Kidney (tissue), 14 donors: ENCODE results near the gene AFDN. TPM values are rescaled to one million over a fixed set of nuclear protein-coding genes. Genes with fewer than 3 reads are reported as not detected.
A peak's percentile ranks its signal among the peaks of the same experiment; 100 is the strongest.

Source experiments
- DNase-seq, 5 donors: peaks; one replicate each; pipeline ENCODE4 v3.0.0-alpha.2; 2013 to 2020
- FAIRE-seq: peaks from 2 replicates; lab custom pipeline; 2012; peaks lifted over from hg19 to GRCh38; lab: Jason Lieb, UNC
- H3K27ac ChIP-seq, 2 donors: one replicate each; pipeline ENCODE4 v1.7.0; 2013; ENCODE audit warnings: low read depth in 2 of 2, low read length in 2 of 2, inconsistent platforms in 1 of 2
- H3K27me3 ChIP-seq: one replicate; pipeline ENCODE4 v1.7.1; 2013; ENCODE audit warnings: low read length, inconsistent platforms; ENCODE audit not compliant: control insufficient read depth, insufficient read depth
- H3K36me3 ChIP-seq, 3 donors: one replicate each; pipeline versions ENCODE4 v1.7.0 to v1.7.1; 2013; ENCODE audit warnings: low read length in 3 of 3, control low read depth in 1 of 3, inconsistent platforms in 1 of 3; ENCODE audit not compliant: insufficient read depth in 3 of 3, control insufficient read depth in 2 of 3
- H3K4me1 ChIP-seq, 3 donors: one replicate each; pipeline versions ENCODE4 v1.7.0 to v1.7.1; 2013; ENCODE audit warnings: low read length in 3 of 3, inconsistent platforms in 1 of 3, low read depth in 1 of 3; ENCODE audit not compliant: control insufficient read depth in 2 of 3, insufficient read depth in 2 of 3
- H3K4me3 ChIP-seq, 3 donors: one replicate each; pipeline versions ENCODE4 v1.7.0 to v1.8.1; 2013; ENCODE audit warnings: low read length in 3 of 3, control low read depth in 1 of 3, inconsistent platforms in 1 of 3
- H3K9ac ChIP-seq, 3 donors: one replicate each; pipeline versions ENCODE4 v1.7.0 to v1.7.1; 2013; ENCODE audit warnings: low read length in 3 of 3, control low read depth in 1 of 3, inconsistent platforms in 1 of 3
- H3K9me3 ChIP-seq, 3 donors: one replicate each; pipeline versions ENCODE4 v1.7.0 to v1.7.1; 2013; ENCODE audit warnings: low read length in 3 of 3, control low read depth in 1 of 3, inconsistent platforms in 1 of 3; ENCODE audit not compliant: control insufficient read depth in 2 of 3, insufficient read depth in 1 of 3
- CTCF ChIP-seq: IDR thresholded peaks from 3 replicates; pipeline ENCODE4 v1.5.1; 2012; ENCODE audit warnings: mild to moderate bottlenecking, moderate library complexity, borderline replicate concordance; ENCODE audit not compliant: insufficient read depth; ENCODE audit errors: extremely low read depth
- intact Hi-C: fragments of 100-400 bp; cut with DNase I; formaldehyde crosslinking; loops from one replicate; pipeline ENCODE4 v1.11.1; 2022
- polyA plus RNA-seq: library from polyadenylated mRNA; stranded (reverse); fragments of 350-450 nt; fragmentation: Illumina TruSeq; extraction: RNeasy Lipid Tissue Mini Kit (QIAGEN cat#74804); gene quantifications from one replicate; pipeline ENCODE4 v1.2.3, GENCODE V29; 2014; ENCODE audit warnings: low read depth, low replicate concordance; ENCODE audit not compliant: insufficient read depth
- total RNA-seq: library from RNA; stranded (reverse); fragmentation: NEBNext Ultra II Directional; extraction: Animal tissue kit (Norgen Biotek cat#: 25700); gene quantifications from one replicate; pipeline ENCODE4 v1.2.1, GENCODE V29; 2021
- donor health status: control.
- donor health status: control.
- donor health status: control.
- donor health status: control.
- donor health status: control.
- donor health status: DM: yes; HTN: yes; CAD: no.
- donor health status: Normal renal cell carcinoma (clear cell type).

Gene AFDN
- total and polyA plus RNA-seq, 2 donors from 2014 or later = 21.5 to 175 TPM

DNA sequence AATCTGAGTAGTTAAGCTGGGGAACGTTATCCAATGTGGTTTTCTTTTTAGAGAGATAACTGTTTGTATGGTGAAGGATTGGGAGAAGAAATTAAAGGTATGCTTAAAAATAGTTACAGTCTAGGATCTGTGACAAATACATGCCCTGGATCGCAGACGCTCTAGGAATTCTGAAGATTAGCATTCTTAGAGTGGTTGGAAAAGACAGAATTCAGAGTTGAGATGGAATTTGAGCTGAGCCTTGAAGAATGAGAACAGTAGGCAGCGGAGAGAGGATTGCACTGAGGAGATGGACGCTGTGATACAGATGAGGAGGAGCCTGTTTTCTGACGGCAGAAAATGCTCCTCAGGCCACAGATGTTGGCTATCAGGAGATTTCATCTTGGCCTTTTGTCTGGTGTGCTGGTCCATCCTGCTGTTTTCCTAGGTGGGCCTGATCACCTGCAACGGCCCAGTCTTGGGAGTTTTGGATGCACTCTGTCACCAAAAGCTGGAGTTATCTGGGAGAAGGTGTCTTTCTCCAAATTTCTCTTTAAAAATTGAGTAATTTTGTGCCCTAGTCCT is 122.5 kb downstream of the AFDN start:
- no peak for DNase-seq
- no peak overlapping the region for H3K9ac ChIP-seq
- no peak for TF ChIP-seq CTCF

DNA sequence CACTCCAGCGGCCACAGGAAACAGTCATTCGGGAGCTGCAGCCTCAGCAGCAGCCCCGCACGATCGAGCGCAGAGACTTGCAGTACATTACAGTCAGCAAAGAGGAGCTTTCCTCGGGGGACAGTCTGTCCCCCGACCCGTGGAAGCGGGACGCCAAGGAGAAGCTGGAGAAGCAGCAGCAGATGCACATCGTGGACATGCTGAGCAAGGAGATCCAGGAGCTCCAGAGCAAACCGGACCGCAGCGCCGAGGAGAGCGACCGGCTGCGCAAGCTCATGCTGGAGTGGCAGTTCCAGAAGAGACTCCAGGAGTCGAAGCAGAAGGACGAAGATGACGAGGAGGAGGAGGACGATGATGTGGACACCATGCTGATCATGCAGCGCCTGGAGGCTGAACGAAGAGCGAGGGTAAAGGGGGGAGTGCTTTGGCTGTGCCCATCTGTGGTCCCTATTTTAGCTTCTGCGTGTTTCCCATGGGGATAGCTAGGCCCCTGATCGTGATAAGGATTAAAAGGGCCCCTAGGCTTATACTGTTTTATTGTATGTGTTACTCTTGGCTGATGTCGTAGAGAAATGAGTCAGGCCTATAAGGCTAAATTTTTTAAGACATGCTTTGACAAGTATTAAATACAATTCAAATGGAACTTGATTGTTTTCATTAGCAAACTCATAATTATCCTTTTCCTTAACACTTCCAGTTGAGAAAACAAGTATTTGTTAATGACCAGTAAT is 125.2 kb downstream of the AFDN start:
- Histone ChIP-seq H3K4me3 (no peak overlapping the region), H3K27ac (no peak overlapping the region), H3K9me3 (no peaks in the 10 kb centered on the region), H3K36me3 (peaks cover 11 to 47% (median 17%) of the 10 kb centered on the region in 3 donors), H3K9ac (no peak overlapping the region), H3K4me1 (peaks cover 0 to 2% (median 0%) of the 10 kb centered on the region in 3 donors), H3K27me3 (no peaks in the 10 kb centered on the region)
- FAIRE-seq (no peak), DNase-seq (peak in 1 of 5 donors; percentile 29)
- intact Hi-C loops = no loop called here
- no peak for TF ChIP-seq CTCF

More for the DNA sequence above, 122.5 kb downstream of the AFDN start:
- no peak overlapping the region for H3K4me3 ChIP-seq
- peaks cover 13 to 51% (median 20%) of the 10 kb centered on the region in 3 donors for H3K36me3 ChIP-seq
- H3K9me3 ChIP-seq = no peaks in the 10 kb centered on the region
- intact Hi-C loops = no loop called here
- H3K27ac ChIP-seq = no peak overlapping the region
- no peak for FAIRE-seq
- H3K4me1 ChIP-seq = peaks cover 0 to 3% (median 0%) of the 10 kb centered on the region in 3 donors
- no peaks in the 10 kb centered on the region for H3K27me3 ChIP-seq

DNA sequence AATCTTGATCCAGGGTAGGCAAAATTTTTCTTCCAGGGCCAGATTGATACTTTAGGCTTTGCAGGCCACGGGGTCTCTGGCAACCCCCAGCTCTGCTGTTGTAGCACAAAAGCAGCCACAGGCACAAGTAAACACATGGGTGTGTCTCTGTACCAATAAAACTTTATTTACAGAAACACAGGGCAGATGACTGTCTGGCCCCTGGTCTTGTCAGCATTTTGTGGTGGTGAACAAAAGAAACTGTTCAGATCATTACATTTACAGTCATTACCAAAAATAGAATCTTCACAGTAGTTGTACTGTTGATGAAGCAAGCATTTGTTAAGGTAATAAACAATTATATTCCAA is 125.8 kb downstream of the AFDN start:
- H3K4me1 ChIP-seq = peaks cover 0 to 4% (median 2%) of the 10 kb centered on the region in 3 donors
- peaks cover 11 to 46% (median 17%) of the 10 kb centered on the region in 3 donors for H3K36me3 ChIP-seq
- FAIRE-seq (no peak), DNase-seq (no peak)
- no peak overlapping the region for H3K27ac ChIP-seq
- intact Hi-C loops = no loop called here
- no peak overlapping the region for H3K9ac ChIP-seq
- H3K9me3 ChIP-seq = no peaks in the 10 kb centered on the region
- no peak overlapping the region for H3K4me3 ChIP-seq
- TF ChIP-seq CTCF = no peak
- no peaks in the 10 kb centered on the region for H3K27me3 ChIP-seq
